Mucosa of rectum (tissue), 2 donors: ENCODE data around the gene CCL27.

Source experiments
- H3K27ac ChIP-seq, 2 donors: one replicate each; pipeline ENCODE4 v1.7.0; 2013; ENCODE audit warnings: inconsistent platforms in 2 of 2, low read depth in 2 of 2, low read length in 2 of 2
- H3K27me3 ChIP-seq, 2 donors: one replicate each; pipeline ENCODE4 v1.7.0; 2013; ENCODE audit warnings: low read length in 2 of 2; ENCODE audit not compliant: control insufficient read depth in 2 of 2, insufficient read depth in 2 of 2
- H3K36me3 ChIP-seq, 2 donors: one replicate each; pipeline ENCODE4 v1.7.0; 2013; ENCODE audit warnings: low read length in 2 of 2; ENCODE audit not compliant: control insufficient read depth in 2 of 2, insufficient read depth in 2 of 2
- H3K4me1 ChIP-seq, 2 donors: one replicate each; pipeline ENCODE4 v1.7.0; 2013; ENCODE audit warnings: low read length in 2 of 2, mild to moderate bottlenecking in 1 of 2; ENCODE audit not compliant: control insufficient read depth in 2 of 2, insufficient read depth in 2 of 2
- H3K4me3 ChIP-seq, 2 donors: one replicate each; pipeline ENCODE4 v1.7.0; 2013; ENCODE audit warnings: low read length in 2 of 2
- H3K9ac ChIP-seq, 2 donors: one replicate each; pipeline ENCODE4 v1.7.0; 2013; ENCODE audit warnings: low read length in 2 of 2, low read depth in 1 of 2, mild to moderate bottlenecking in 1 of 2
- H3K9me3 ChIP-seq, 2 donors: one replicate each; pipeline ENCODE4 v1.7.0; 2013; ENCODE audit warnings: low read length in 2 of 2; ENCODE audit not compliant: control insufficient read depth in 2 of 2
- donor health status: healthy.
- donor health status: Normal muscosa, but diverticular disease.

Gene CCL27

DNA sequence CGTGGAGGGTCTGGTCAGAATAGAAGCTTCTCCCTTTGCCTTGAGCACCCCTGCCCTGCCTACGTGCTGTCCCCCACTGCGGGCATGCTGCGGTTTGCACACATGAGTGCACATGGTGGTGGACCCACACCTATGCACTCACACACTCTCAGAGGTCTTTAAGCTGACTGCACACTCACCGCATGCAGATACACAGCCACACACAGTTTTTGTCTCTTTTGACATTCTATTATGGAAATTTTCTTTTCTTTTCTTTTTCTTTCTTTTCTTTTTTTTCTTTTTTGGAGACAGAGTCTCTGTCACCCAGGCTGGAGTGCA, 33.0 kb downstream of the CCL27 start:
- Histone ChIP-seq H3K9ac (no peak overlapping the region), H3K4me3 (peak overlapping the region; percentile 51 to 65), H3K27me3 (peaks cover 42 to 50% of the 10 kb centered on the region in 2 donors)

GRCh38 chr9:34628656-34629490, 33.6 kb downstream of the CCL27 start, which contains the start of gene ARID3C:
Gene ARID3C (minus strand): TSS chr9:34629066. CDS start chr9:34628014, 1,052 bp downstream.
- no peak within 1 kb of the TSS for H3K27ac ChIP-seq
- H3K4me1 ChIP-seq, result peaks cover 9 to 13% of the 10 kb centered on the region in 2 donors
- peaks cover 47 to 55% of the 10 kb centered on the region in 2 donors for H3K27me3 ChIP-seq
- no peaks in the 10 kb centered on the region for H3K36me3 ChIP-seq
- H3K4me3 ChIP-seq, result peak within 1 kb of the TSS; percentile 51 to 65
- peaks cover 0 to 2% of the 10 kb centered on the region in 2 donors for H3K9me3 ChIP-seq
- peak within 1 kb of the TSS in 1 of 2 donors; percentile 47 for H3K9ac ChIP-seq

More for the DNA sequence above, 33.0 kb downstream of the CCL27 start:
- Histone ChIP-seq H3K4me1 (peaks cover 9 to 13% of the 10 kb centered on the region in 2 donors), H3K27ac (no peak overlapping the region), H3K9me3 (peaks cover 0 to 2% of the 10 kb centered on the region in 2 donors), H3K36me3 (no peaks in the 10 kb centered on the region)

- H3K4me1 ChIP-seq, result peaks cover 9 to 13% of the 10 kb centered on the region in 2 donors
- no peaks in the 10 kb centered on the region for H3K36me3 ChIP-seq
- H3K9ac ChIP-seq, result peak overlapping the region in 1 of 2 donors; percentile 47
- H3K9me3 ChIP-seq, result peaks cover 0 to 2% of the 10 kb centered on the region in 2 donors
- no peak overlapping the region for H3K27ac ChIP-seq
- peaks cover 54 to 61% of the 10 kb centered on the region in 2 donors for H3K27me3 ChIP-seq
- peak overlapping the region; percentile 51 to 65 for H3K4me3 ChIP-seq
These were observed 34.5 kb downstream of the CCL27 start for GRCh38 chr9:34627716-34628655.

DNA sequence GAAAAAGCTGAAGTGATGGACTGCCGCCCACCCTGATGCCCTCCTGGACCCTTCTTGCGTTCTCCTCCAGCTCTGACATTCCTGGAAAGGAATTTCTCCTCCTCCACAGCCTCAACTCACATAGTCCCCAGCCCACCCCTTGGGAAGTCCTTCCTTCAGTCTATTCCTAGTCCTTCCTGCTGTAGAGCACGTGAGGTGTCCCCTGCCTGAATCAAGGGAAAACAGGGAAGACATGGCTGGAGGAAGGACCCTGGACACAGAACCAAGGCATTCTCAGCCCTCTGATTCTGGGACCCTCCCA, 37.3 kb downstream of the CCL27 start:
- H3K27me3 ChIP-seq, result peaks cover 64 to 69% of the 10 kb centered on the region in 2 donors
- H3K4me3 ChIP-seq, result no peak overlapping the region
- H3K36me3 ChIP-seq, result no peaks in the 10 kb centered on the region
- no peak overlapping the region for H3K27ac ChIP-seq
- peaks cover 8 to 12% of the 10 kb centered on the region in 2 donors for H3K4me1 ChIP-seq
- H3K9me3 ChIP-seq, result peaks cover 0 to 2% of the 10 kb centered on the region in 2 donors
- no peak overlapping the region for H3K9ac ChIP-seq

DNA sequence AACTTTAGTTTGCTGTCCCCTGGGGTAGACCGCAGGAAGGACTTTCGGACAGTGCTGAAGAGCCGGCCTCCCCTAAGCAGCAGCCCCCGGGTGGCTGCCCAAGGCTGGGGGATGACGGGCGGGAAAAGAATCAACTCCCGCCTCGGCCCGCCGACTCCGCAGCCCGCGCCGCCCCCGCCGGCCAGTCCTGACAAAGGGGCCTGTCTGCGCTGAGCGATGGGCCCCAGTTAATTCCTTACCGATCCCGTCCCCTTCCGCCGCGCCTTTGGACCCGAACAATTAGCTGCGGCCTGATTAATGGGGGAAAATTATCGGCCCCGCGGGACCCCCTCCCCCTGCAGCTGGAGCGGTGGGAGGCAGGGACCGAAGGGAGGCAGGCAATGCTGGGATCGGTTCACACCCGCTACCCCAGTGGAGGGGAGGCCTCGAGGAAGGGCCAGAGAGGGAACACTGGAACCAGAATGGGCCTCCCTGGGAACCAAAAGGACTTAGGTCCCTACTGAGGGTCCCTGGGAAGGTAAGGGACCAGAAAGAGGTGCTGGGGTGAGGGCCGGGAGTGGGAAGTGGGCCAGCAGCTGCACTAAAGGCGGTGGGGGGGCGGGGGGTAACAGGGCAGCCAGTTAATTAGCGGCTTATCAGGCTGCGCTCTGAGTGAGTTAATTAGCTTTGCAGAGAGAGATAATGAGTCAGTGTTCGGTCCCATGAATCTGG, 37.8 kb downstream of the CCL27 start:
- Histone ChIP-seq H3K27me3 (peaks cover 64 to 68% of the 10 kb centered on the region in 2 donors), H3K9ac (no peak overlapping the region), H3K36me3 (no peaks in the 10 kb centered on the region)

GRCh38 chr9:34623374-34624235, 38.9 kb downstream of the CCL27 start:
- H3K9me3 ChIP-seq, result peaks cover 0 to 2% of the 10 kb centered on the region in 2 donors
- peaks cover 58 to 62% of the 10 kb centered on the region in 2 donors for H3K27me3 ChIP-seq

More for the DNA sequence above, 37.8 kb downstream of the CCL27 start:
- Histone ChIP-seq H3K4me1 (peaks cover 10 to 15% of the 10 kb centered on the region in 2 donors), H3K27ac (no peak overlapping the region), H3K4me3 (no peak overlapping the region), H3K9me3 (peaks cover 0 to 2% of the 10 kb centered on the region in 2 donors)

GRCh38 chr9:34620061-34620994, 42.1 kb downstream of the CCL27 start, which contains the start of gene DCTN3:
Gene DCTN3 (minus strand): TSS chr9:34620495. CDS start chr9:34620464, 31 bp downstream.
- peaks cover 28 to 33% of the 10 kb centered on the region in 2 donors for H3K27me3 ChIP-seq
- peaks cover 10 to 11% of the 10 kb centered on the region in 2 donors for H3K4me1 ChIP-seq
- H3K36me3 ChIP-seq, result peaks cover 23 to 24% of the 10 kb centered on the region in 2 donors
- peak within 1 kb of the TSS; percentile 83 to 87 for H3K4me3 ChIP-seq
- H3K9ac ChIP-seq, result peak within 1 kb of the TSS; percentile 79 to 86
- no peaks in the 10 kb centered on the region for H3K9me3 ChIP-seq
- peak within 1 kb of the TSS in 1 of 2 donors; percentile 39 for H3K27ac ChIP-seq

More at GRCh38 chr9:34623374-34624235, 38.9 kb downstream of the CCL27 start:
- peaks cover 0 to 1% of the 10 kb centered on the region in 2 donors for H3K36me3 ChIP-seq
- no peak overlapping the region for H3K9ac ChIP-seq
- H3K4me1 ChIP-seq, result peaks cover 14 to 19% of the 10 kb centered on the region in 2 donors
- no peak overlapping the region for H3K27ac ChIP-seq
- H3K4me3 ChIP-seq, result no peak overlapping the region

GRCh38 chr9:34615132-34615531, 47.3 kb downstream of the CCL27 start:
- peaks cover 28 to 29% of the 10 kb centered on the region in 2 donors for H3K4me1 ChIP-seq
- H3K9me3 ChIP-seq, result no peaks in the 10 kb centered on the region
- no peak overlapping the region for H3K27ac ChIP-seq
- H3K9ac ChIP-seq, result no peak overlapping the region
- H3K27me3 ChIP-seq, result no peaks in the 10 kb centered on the region
- no peak overlapping the region for H3K4me3 ChIP-seq
- H3K36me3 ChIP-seq, result peaks cover 35 to 38% of the 10 kb centered on the region in 2 donors
